NCI-H1417 treated with DMSO at 0.1 percent for 48 hours (cell line): ENCODE measurements around the gene ZNF630.
"Not testable (repeated sequence)": the region's sequence is repeated elsewhere in the genome, so short reads cannot be mapped to it uniquely, and the experiment has no call there.

Experiments used
- DNase-seq: peaks from one replicate; lab custom pipeline; 2025; lab: John Stamatoyannopoulos, UW

ZNF630 gene

DNA sequence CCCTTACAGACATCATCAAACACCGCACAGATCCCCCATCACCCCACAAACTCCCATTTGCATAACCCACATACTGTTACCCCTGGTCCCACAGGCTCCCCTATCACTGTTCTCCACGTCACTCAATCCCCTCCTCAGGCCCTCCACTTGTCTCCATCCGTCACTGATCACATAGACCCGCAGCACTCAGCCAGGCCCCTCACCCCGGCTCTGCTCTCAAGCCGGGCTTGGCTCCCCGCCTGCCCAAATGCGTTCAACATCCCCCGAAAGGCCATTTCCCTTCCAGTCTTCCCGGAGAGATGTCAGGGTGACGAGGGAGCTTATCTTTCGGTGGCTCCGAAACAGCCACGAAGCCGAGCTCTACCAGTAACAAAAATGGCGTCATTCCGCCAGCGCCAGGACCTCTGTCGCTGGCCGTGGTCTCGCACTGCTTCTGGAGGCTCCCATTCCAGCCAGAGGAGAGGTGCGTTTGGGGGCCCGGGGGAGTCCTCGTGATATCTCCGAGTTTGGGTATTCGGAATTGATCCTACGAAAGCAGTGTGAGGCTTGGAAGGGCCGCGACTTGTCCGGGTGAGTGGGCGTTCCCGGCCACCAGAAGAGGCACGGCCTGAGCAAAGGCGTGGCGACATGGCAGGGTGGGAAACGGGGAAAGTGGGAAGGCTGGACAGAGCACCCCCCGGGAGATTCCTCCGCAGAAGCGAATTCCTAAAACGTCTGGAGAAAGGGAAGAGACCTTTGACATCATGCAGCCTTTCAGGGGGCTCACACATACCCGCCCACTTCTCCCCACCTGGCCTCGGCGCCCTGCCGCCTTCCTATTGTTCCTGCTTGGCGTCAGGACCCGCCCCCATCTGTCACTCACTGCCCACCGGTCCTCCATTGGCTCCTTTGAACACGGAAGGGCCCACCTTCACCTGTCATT lies at the start of gene ZNF630:
Gene ZNF630, minus strand, starts transcription at position 577 of the 922 bp plus-strand sequence. CDS start 4,754 bp downstream, outside the sequence.
- DNase-seq, result peak; percentile 30

DNA sequence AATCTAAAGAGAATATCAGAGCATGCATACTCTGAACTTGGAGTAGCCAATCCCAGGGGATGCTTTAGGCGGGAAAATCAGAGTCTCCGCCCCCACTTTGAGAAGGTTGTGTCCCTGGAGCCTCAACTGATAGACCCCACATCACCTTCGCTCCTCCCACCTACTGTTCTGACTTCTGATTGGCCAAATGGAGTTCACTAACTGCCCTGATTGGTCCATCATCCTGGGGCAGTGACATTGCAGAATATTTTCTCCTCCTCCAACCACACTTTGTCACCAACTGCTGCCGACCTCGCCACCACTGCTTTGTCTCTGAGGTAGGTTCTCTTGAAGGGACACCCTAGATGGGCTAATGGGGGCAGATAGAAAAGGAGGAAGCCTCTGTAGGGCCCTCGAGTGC lies 36.3 kb upstream of the ZNF630 start:
- DNase-seq, result no peak

DNA sequence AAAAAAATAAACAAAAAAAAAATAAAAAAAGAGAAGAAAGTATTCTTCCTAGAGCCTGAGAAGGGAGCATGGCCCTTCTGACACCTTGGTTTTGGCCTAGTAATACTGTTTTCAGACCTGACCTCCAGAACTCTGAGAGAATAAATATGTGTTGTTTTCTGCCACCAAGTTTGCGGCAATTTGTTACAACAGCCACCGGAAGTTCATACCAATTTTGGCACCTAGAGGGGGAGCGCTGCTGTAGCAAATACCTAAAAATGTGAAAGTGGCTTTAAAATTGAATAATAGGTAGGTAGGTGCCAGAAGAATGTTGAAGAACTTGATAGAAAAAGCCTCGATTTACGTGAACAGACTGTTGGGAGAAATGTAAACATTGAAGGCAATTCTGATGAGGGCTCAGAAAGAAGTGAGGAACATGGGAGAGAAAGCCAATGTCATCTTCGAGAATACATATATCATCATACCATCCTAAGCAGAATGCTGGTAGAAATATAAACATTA lies 31.5 kb upstream of the ZNF630 start:
- DNase-seq, result no peak

DNA sequence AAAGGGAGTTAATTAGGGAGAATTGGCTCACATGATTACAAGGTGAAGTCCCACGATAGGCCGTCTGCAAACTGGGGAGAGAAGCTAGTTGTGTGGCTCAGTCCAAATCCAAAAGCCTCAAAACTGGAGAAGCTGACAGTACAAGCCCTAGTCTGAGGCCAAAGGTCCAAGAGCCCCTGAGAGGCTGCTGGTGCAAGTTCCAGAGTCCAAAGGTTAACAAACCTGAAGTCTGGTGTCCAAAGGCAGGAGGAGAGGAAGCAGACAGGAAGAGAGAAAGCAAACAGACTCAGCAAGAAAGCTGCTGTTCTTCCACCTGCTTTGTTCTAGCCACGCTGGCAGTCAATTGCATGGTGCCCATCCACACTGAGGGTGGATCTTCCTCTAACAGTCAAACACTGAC lies 30.0 kb upstream of the ZNF630 start:
- no peak for DNase-seq

DNA sequence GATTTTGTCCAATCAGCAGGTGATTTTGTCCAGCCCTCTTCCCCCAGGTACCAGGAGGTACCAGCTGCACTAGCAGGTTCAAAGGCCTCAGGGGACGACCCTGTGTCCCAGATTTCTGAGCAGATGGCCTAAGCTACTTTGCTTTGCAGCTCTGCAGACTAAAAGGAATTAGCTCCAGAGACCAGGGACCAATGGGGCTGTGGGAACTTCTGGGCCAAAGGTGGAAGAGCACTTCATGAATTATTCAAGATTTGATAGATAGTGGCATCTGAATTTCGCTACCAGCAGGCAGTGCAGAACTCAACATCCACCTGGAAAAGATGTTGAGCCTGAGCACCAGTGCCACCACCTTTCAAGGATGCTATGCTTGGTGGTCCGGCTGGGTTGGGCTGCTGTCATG lies 21.1 kb upstream of the ZNF630 start:
- not testable (repeated sequence) for DNase-seq

DNA sequence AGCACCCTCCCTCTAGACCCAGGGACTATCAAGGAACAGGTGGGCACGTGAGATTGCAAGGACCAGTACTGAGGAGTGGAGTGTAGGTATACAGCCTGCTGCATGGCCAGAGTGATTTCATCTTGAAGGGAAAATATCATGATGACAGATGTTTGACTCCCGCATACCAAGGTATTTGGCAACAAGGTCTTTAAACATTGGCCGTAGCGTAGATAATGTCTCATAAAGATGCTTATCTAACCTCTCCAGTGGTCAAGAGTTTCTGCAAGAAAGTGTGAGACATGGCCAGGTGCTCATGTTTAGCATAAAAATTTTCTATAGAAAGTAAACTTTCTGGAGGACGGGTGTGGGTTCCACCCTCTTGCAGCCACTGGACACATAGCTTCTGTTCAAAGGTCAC lies 18.7 kb upstream of the ZNF630 start:
- no peak for DNase-seq

DNA sequence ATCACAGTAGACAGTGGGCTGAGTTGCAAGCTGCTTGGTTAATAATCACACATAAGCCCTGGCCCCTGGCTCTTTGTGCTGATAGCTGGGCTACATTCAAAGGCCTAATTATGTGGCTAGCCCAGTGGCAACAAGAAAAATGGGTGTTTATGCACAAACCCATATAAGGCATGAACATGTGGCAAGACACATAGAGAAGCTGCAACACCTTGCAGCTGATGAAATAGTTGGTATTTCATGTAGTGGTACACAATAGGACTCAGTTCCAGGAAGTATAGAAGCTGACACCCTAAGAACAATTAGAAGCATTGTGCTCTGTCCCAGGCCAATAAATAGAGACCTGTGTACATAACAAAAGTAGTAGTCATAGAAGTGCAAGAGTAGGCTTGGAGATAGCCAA lies 14.6 kb upstream of the ZNF630 start:
- no peak for DNase-seq

DNA sequence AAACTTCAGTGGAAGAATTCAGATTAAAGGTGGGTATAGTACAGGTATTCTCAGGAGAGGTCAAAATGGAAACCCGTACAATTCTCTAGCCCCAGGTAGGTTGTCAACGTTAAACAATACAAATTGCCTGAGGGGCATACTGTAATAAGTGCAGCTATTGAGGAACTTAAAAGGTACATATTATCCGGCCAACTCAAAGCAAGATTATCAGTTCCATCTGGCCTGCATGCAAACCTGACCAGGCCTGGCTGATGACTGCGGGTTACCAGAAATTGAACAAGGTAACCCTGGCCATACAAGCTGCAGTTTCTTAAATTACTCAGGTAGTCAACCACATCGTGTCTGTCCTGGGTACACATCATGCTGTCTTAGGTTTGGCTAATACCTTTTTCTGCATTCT lies 12.3 kb upstream of the ZNF630 start:
- DNase-seq, result no peak

DNA sequence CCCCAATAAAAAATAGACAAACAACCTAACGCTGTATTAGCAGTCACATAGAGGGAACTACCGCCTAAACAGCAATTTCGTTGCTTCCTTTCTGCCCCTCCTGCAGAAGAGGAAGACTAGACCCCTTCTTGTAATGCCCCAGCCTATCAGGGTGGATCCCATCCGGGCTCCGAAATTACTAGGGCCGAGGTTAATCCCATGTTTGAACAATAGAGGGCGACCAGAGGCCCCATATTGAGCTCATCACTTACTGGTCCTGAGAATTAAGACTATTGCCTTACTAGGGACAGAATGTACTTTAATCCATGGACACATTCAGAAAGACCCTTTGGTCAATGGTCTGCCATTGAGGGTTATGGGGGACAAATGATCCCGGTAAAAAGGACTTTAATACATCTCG lies 11.8 kb upstream of the ZNF630 start:
- no peak for DNase-seq

DNA sequence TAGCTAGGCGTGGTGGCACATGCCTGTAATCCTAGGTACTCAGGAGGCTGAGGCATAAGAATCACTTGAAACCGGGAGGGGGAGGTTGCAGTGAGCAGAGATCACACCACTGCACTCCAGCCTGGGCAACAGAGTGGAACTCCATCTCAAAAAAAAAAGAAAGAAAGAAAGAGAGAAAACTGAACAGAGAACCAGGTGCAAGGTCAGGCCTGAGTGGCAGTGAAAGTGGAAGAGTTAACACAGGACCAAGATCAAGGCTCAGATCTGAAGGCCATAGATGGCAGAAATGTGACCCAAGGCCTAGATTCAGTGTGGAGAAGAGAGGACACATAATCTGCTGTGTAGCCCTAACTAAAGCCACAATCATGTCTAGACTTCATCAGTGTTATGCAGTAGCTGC lies 4.9 kb upstream of the ZNF630 start:
- no peak for DNase-seq

DNA sequence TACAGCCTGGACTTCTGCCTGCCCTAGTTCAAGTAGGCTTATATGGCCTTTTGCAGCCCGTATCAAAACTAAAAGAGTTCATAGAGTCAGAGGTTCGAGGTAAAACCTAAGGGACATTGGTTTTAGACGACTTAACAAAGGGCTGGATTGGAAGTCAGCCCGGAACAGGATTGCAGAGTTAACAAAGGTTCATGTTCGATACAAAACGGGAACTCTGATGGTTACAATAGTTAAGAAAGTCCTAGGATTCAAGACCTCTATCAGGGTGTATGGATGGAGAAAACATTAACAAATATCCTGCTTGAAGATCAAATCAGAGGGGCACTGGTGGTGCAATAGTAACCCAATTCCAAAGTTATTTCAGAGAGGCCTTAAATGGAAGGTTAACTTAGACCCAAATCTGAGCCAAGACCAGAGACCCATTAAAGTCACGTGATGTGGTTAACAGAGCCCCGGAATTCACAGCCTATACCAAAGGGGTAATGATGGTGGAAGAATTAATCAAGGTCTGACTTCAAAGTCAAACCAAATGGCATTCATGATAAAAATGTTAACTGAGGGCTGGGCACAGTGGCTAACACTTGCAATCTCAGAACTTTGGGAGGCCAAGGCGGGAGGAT lies 656 bp upstream of the ZNF630 start:
- no peak for DNase-seq

DNA sequence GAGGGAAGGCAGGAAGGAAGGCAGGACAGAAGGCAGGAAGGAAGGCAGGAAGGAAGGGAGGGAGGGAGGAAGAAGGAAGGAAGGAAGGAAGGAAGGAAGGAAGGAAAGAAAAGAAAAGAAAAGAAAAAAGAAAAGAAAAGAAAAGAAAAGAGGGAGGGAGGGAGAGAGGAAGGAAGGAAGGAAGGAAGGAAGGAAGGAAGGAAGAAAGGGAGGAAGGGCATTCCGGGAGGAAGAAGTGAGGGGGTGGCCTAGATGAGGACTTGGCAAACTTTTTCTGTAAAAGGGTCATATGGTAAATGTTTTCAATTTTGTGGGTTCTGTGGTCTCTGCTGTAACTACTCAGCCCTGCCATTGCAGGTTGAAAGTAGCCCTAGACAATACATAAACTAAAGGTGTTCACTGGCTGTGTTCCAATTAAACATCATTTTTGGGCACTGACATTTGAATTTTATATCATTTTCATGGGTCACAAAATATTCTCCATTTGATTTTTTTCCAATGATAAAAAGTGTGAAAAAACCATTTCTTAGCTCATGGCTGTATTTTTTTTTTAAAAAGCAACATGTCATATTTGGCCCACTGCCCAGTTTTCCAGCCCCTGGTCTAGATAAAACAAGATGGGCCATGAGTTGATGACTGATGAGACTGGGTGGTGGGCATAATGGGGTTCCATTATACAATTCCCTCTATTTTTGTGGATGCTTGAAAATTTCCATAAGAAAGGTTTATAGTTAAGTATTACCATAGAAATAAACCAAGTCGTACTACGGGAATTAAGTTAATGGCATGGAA lies 3.1 kb downstream of the ZNF630 start:
- DNase-seq, result no peak

DNA sequence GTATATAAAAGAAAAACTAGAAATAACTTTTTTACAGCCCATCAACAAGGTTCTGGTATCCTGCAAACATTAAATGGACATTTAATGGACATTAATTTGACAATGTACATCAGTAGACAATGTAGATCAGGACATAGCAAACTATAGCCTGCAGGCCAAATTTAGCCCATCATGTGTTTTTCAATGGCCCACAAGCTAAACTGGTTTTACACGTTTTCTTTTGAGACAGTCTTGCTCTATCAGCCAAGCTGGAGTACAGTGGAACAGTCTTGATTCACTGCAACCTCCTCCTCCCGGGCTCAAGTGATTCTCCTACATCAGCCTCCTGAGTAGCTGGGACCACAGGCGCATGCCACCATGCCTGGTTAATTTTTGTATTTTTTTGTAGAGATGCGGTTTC lies 7.2 kb downstream of the ZNF630 start:
- no peak for DNase-seq

DNA sequence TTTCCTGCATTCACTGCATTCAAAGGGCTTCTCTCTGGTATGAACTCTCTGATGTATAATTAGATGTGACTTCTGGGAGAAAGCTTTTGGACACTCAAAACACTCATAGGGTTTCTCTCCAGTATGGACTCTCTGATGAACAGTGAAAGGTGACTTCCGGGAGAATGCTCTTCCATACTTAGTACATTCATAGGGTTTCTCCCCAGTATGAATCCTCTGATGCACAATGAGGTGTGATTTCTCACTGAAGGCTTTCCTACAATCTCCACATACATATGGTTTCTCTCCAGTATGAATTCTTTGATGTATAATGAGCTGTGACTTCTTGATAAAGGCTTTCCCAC lies 12.2 kb downstream of the ZNF630 start:
- DNase-seq, result no peak

DNA sequence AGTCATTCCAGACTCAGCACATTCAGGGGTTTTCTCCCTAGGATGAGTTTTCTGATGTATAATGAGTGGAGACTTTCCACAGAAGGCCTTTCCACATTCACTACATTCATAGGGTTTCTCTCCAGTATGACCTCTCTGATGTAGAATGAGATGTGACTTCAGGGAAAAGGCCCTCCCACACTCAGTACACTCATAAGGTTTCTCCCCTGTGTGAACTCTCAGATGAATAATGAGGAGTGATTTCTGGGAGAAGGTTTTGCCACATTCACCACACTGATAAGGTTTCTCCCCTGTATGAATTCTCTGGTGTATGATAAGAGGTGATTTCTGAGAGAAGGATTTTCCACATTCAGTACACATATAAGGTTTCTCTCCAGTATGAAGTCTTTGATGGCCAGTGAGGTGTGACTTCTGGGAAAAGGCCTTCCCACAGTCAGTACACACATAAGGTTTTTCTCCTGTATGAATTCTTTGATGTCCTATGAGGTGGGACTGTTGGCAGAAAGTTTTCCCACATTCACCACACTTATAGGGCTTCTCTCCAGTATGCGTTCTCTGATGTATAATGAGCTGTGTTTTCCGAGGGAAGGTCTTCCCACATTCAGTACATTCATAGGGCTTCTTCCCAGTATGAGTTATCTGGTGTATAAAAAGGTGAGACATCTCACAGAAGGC lies 12.7 kb downstream of the ZNF630 start:
- DNase-seq, result no peak

DNA sequence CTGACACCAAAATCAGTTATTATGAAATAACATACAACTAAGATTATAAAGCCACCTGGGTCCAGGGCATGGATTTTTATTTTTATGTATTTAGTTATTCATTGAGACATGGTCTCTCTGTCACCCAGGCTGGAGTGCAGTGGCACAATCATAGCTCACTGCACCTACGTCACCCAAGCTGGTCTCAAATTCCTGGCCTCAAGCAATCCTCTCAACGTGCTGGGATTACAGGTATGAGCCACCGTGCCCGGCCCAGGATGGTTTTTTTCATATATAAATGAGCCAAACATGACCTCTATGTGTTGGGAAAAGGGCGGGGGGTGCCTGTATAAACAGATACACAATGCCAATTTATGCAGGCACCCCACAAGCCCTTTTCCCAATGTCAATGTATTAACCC lies 24.6 kb downstream of the ZNF630 start:
- DNase-seq, result no peak

DNA sequence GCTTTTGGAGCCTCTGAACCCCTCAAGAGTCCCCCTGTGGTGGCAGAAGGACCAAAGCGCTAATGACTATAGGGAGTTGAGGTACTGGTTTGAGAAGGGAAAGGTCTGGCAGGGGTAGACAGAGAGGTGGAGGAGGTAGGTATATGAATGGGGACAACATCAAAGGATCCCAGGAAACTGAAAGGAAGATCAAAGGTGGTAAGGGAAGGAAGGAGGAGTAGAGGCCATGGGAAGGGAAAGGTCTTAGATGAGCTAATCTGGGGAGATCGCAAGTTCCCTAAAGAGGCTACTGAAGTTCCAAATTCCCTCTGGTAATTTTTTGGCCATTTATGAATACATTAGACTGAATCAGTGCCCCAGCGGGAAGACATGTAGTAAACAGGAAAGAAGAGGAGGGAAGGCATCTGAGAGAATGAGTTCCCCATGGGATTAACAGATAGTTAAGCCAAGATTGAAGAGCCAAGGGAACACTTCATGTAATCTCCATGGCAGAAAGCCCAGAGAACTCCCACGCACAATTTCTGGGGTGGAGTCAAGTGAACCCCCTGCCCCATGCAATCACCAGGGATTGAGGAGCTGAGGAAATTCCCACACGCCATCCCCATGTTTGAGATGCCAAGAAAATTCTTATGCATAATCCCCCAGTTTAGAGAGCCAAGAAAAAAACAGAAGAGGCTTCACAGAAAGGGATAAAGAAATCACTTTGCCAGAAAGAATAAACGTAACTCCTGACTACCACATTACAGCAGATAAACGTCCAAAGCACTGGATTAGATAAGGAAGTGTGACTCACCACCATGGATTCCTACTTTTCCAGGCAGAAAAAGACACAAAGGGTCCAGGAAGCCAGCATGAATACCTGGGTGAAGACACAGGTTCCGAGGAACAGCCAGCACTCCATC lies 25.8 kb downstream of the ZNF630 start:
- no peak for DNase-seq

DNA sequence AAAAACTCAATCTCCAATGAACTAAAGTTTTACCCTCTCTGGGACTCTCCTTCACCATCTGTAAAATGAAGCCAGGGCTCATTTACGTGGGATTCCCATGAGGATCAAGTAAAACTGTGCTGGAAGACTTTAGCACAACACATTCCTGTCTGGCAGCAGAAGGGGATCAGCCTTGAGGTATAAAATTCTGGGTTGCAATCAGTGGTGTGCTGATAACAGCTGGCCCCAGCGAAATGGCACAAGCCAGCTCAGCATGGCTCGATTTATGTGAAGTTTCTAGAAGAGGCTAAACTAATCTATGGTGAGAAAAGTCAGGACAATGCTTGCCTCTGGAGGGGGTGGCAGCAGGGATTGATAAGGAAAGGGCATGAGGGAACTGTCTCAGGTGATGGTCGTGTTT lies 28.4 kb downstream of the ZNF630 start:
- no peak for DNase-seq

DNA sequence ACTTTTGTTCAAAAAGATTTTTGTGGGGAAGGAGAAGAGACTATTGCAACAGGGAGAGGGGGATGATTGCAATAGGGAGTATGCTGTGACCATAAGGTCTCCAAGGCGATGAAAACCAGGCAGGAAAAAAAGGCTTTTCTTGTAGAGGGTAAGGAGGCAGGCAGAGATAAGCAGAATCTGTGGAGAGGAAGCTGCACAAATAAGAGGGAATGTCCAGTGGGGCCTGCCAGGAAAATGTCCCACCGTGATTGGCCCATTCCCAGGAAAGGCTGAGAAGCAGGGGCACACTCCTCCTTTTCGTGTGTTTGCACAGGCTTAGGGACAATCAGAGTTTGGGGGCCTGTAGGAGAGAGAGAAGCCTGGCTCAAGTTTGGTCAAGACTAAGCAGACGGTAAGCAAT lies 35.5 kb downstream of the ZNF630 start:
- no peak for DNase-seq

DNA sequence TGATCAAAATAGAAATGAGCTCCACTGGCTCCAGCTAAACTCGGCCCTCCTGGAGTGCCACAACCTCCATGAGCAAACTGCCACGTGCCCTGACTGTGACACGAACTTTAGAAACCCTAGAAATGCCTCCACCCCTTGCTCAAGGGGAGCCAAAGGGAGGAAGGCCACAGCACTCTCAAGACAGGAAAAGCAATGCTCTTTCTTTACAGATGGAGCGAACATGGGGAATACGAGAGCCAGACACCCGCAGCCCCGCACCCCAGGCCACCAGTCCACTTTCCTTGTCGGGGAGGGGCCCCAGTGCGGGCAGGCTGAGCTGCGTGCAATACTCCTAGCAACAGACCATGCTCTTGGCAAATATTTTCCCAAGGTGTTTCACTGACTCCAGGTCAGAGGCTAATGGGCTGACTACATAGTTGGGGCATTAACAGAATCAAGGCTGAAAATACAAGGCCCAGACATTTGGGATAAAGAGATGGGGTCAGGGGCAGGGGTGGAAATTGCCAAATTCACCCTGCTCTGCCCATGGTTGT lies 40.7 kb downstream of the ZNF630 start:
- not testable (repeated sequence) for DNase-seq

DNA sequence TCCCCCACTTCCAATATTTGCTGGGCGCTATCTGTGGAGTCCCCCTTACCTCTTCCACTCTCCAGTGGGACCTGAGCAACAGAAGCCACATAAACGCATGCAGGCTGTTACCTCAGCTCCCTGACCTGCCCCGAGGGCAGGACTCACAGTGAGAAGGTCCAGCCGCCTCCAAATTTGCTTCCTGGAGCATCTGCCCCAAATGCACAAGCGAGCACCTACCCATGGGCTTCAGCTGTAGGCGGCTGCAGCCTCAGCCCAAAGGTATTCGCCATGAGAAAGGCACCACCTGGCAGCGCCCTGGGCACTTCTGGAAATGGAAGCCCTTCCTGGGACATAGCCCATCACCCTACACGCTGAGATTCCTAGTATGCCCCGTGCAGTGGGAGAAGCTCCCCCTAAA lies 41.2 kb downstream of the ZNF630 start:
- DNase-seq, result no peak
